HCT116 (cell line): ENCODE measurements around the gene CFAP61. TPM values are rescaled to one million over a fixed set of nuclear protein-coding genes. Genes with fewer than 3 reads are reported as not detected.

Source experiments
- ATAC-seq: fragments of 200-7000 bp; cut with Tn5 transposase; 2 replicates; pipeline ENCODE4 v1.9.1; 2020; ENCODE audit warnings: mild to moderate bottlenecking, moderate library complexity
- BruUV-seq: library from RNA; stranded (reverse); fragments of 400-500 nt; replicated peaks from 2 replicates; lab custom pipeline; 2021; lab: Mats Ljungman, UMichigan
- CTCF ChIA-PET: fragments of 300-600 bp; sonication (Branson Sonifier 250); formaldehyde crosslinking; loops from one replicate; lab custom pipeline; 2021; ENCODE audit warnings: antibody characterized with exemption; lab: Charles Lee
- POLR2A ChIA-PET: fragments of 300-600, 350-600 bp; sonication (Branson Sonifier 250); formaldehyde crosslinking; loops from one replicate; lab custom pipeline; 2021; ENCODE audit warnings: antibody characterized with exemption; lab: Charles Lee
- RAD21 ChIA-PET, 2 experiments: fragments of 300-600 bp; sonication (Branson Sonifier 250); formaldehyde crosslinking; loops; one replicate each; lab custom pipeline; 2023; ENCODE audit warnings: low total read pairs in 2 of 2; ENCODE audit not compliant: uncharacterized antibody in 2 of 2, unreplicated experiment in 2 of 2, low non-redundant PET in 1 of 2; lab: Charles Lee
- DNase-seq: peaks from one replicate; pipeline ENCODE4 v3.0.0-alpha.2; 2010; ENCODE audit warnings: low read depth, low spot score
- H2AFZ ChIP-seq: fragments of 200-600 bp; shearing (Covaris generic), sonication (generic); 2 replicates; pipeline ENCODE4 v1.6.1; 2017; ENCODE audit warnings: low read depth, mixed run types, mixed read lengths, antibody characterized with exemption, low read length; ENCODE audit not compliant: poor library complexity, severe bottlenecking
- H3K27ac ChIP-seq: 2 replicates; pipeline ENCODE4 v1.5.1; 2012; ENCODE audit warnings: low read depth, low read length
- H3K27me3 ChIP-seq: fragments of 200-600 bp; sonication (generic); 2 replicates; pipeline ENCODE4 v1.6.1; 2016; ENCODE audit warnings: mixed run types, low read length, mixed read lengths; ENCODE audit not compliant: insufficient read depth
- H3K36me3 ChIP-seq, 2 experiments: fragments of 200-500 bp in 1 of 2; fragments of 200-600 bp in 1 of 2; sonication (Bioruptor generic) in 1 of 2; sonication (generic) in 1 of 2; 2 replicates each; pipeline versions ENCODE4 v1.5.1 to v1.6.1; 2014 to 2016; ENCODE audit warnings: low read length in 2 of 2, inconsistent platforms in 1 of 2, mixed read lengths in 1 of 2, mixed run types in 1 of 2; ENCODE audit not compliant: insufficient read depth in 2 of 2, control insufficient read depth in 1 of 2
- H3K4me1 ChIP-seq, 2 experiments: fragments of 200-600 bp in 1 of 2; sonication (generic) in 1 of 2; 2 replicates each; pipeline versions ENCODE4 v1.5.1 to v1.6.1; 2012 to 2017; ENCODE audit warnings: low read length in 2 of 2, inconsistent platforms in 1 of 2, mild to moderate bottlenecking in 1 of 2, mixed read lengths in 1 of 2, mixed run types in 1 of 2, moderate library complexity in 1 of 2; ENCODE audit not compliant: insufficient read depth in 2 of 2, control insufficient read depth in 1 of 2
- H3K4me2 ChIP-seq: fragments of 200-600 bp; sonication (generic); 2 replicates; pipeline ENCODE4 v1.6.1; 2017; ENCODE audit warnings: mixed run types, low read length, mixed read lengths
- H3K4me3 ChIP-seq, 2 experiments: fragments of 200-600 bp in 1 of 2; sonication (generic) in 1 of 2; replicated peaks in 1 of 2; 2 replicates each; pipeline ENCODE4 v1.5.1; 2011 to 2016; ENCODE audit warnings: low read length in 2 of 2, control low read depth in 1 of 2, low read depth in 1 of 2, mild to moderate bottlenecking in 1 of 2, mixed read lengths in 1 of 2, mixed run types in 1 of 2
- H3K79me2 ChIP-seq: fragments of 200-600 bp; sonication (generic); 2 replicates; pipeline ENCODE4 v1.6.1; 2017; ENCODE audit warnings: mild to moderate bottlenecking, mixed run types, low read length, moderate library complexity, mixed read lengths; ENCODE audit not compliant: insufficient read depth
- H3K9ac ChIP-seq: fragments of 200-600 bp; sonication (generic); 2 replicates; pipeline ENCODE4 v1.6.1; 2016; ENCODE audit warnings: low read length, mixed read lengths
- H3K9me2 ChIP-seq: fragments of 200-600 bp; sonication (generic), shearing (Covaris generic); 2 replicates; pipeline ENCODE4 v1.6.1; 2017; ENCODE audit warnings: mixed run types, mild to moderate bottlenecking, moderate library complexity; ENCODE audit not compliant: insufficient read depth
- H3K9me3 ChIP-seq, 2 experiments: fragments of 200-500 bp in 1 of 2; fragments of 200-600 bp in 1 of 2; sonication (Bioruptor generic) in 1 of 2; sonication (generic) in 1 of 2; 2 replicates each; pipeline ENCODE4 v1.6.1; 2014 to 2017; ENCODE audit warnings: low read length in 2 of 2, mixed read lengths in 2 of 2, inconsistent platforms in 1 of 2, low read depth in 1 of 2, mild to moderate bottlenecking in 1 of 2, mixed run types in 1 of 2, moderate library complexity in 1 of 2; ENCODE audit not compliant: control insufficient read depth in 1 of 2, insufficient read depth in 1 of 2
- H4K20me1 ChIP-seq: fragments of 200-600 bp; sonication (generic), shearing (Covaris generic); 2 replicates; pipeline ENCODE4 v1.6.1; 2017; ENCODE audit warnings: mixed run types, mild to moderate bottlenecking, moderate library complexity; ENCODE audit not compliant: insufficient read depth
- CBX3 ChIP-seq: IDR thresholded peaks from 2 replicates; pipeline ENCODE4 v1.6.1; 2012; ENCODE audit warnings: low read depth
- CEBPB ChIP-seq: IDR thresholded peaks from 2 replicates; pipeline ENCODE4 v1.6.1; 2012; ENCODE audit warnings: low read depth
- EGR1 ChIP-seq: IDR thresholded peaks from 2 replicates; pipeline ENCODE4 v1.6.1; 2012; ENCODE audit warnings: low read depth
- EZH2phosphoT487 ChIP-seq: fragments of 200-600 bp; IDR thresholded peaks from 2 replicates; pipeline ENCODE4 v1.6.1; 2018; ENCODE audit warnings: antibody characterized with exemption, borderline replicate concordance
- FOSL1 ChIP-seq: IDR thresholded peaks from 2 replicates; pipeline ENCODE4 v1.6.1; 2012; ENCODE audit warnings: low read depth
- POLR2A ChIP-seq: IDR thresholded peaks from 2 replicates; pipeline ENCODE4 v1.7.0; 2011; ENCODE audit warnings: borderline replicate concordance; ENCODE audit not compliant: insufficient read depth, insufficient read length; ENCODE audit errors: extremely low read depth
- POLR2AphosphoS5 ChIP-seq: IDR thresholded peaks from 2 replicates; pipeline ENCODE4 v1.6.1; 2011; ENCODE audit warnings: mild to moderate bottlenecking, low read depth, low read length, moderate library complexity
- REST ChIP-seq: IDR thresholded peaks from 2 replicates; pipeline ENCODE4 v1.6.1; 2012; ENCODE audit warnings: low read depth
- SP1 ChIP-seq: IDR thresholded peaks from 2 replicates; pipeline ENCODE4 v1.6.1; 2012; ENCODE audit warnings: low read depth
- TCF7L2 ChIP-seq: IDR thresholded peaks from 2 replicates; pipeline ENCODE4 v1.7.0; 2011; ENCODE audit warnings: borderline replicate concordance, inconsistent platforms; ENCODE audit not compliant: insufficient read depth, insufficient read length; ENCODE audit errors: extremely low read depth
- YY1 ChIP-seq: IDR thresholded peaks from 2 replicates; pipeline ENCODE4 v1.6.1; 2011; ENCODE audit warnings: low read length, low read depth, moderate library complexity, mild to moderate bottlenecking; ENCODE audit not compliant: insufficient replicate concordance; ENCODE audit errors: extremely low read depth
- ZFX ChIP-seq: fragments of 450-650 bp; IDR thresholded peaks from 2 replicates; pipeline ENCODE4 v1.6.1; 2017
- ZNF274 ChIP-seq: fragments of 200-500 bp; sonication (Bioruptor generic); IDR thresholded peaks from 2 replicates; pipeline ENCODE4 v1.6.1; 2014; ENCODE audit warnings: mild to moderate bottlenecking, low read depth, low read length, inconsistent platforms
- intact Hi-C: fragments of 100-400 bp; cut with micrococcal nuclease; formaldehyde crosslinking; loops from 2 replicates; pipeline ENCODE4 v1.10.0; 2022
- total RNA-seq: library from RNA; stranded (reverse); gene quantifications from one replicate; pipeline ENCODE4 v1.2.1, GENCODE V29; 2021; ENCODE audit not compliant: unreplicated experiment
- TF ChIP-seq, protein P1 (sequence below): IDR thresholded peaks from 2 replicates; pipeline ENCODE4 v1.6.1; 2011; ENCODE audit warnings: mild to moderate bottlenecking, low read length, moderate library complexity; ENCODE audit not compliant: insufficient replicate concordance; ENCODE audit errors: extremely low read depth

Gene CFAP61
- total RNA-seq, 1 experiment from 2014 or later = 1.7 TPM

DNA sequence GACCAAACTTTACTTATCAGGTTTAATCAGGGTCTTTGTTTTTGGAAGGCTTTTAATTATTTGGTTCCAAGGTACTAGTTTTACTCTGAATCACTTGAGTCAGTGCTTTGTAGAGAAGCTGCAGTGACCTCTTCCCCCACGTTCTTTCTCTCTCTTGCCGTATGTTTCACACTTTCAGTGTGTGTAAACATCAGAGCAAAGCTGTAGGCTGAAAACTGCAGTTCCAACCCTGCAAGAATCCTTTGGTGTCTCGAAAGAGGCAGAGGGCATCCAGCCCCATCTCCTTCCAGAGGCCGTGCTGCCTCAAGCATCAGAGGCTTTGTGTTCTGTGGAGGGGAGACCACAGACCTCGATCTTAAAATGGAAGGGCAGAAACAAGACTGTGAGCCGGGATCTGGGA lies 42.1 kb downstream of the CFAP61 start:
- H3K4me2 ChIP-seq = no peak overlapping the region
- ATAC-seq = no peak
- H3K27ac ChIP-seq = no peak overlapping the region
- DNase-seq = no peak
- BruUV-seq = no TSS peak
- no peaks in the 10 kb centered on the region for H3K4me1 ChIP-seq
- H2AFZ ChIP-seq = no peak overlapping the region
- no peaks in the 10 kb centered on the region for H3K9me2 ChIP-seq
- no peaks in the 10 kb centered on the region for H4K20me1 ChIP-seq
- no peak overlapping the region for H3K4me3 ChIP-seq
- H3K9me3 ChIP-seq = no peaks in the 10 kb centered on the region
- RAD21 ChIA-PET = no interaction called here
- POLR2A ChIA-PET = no interaction called here
- CTCF ChIA-PET = no interaction called here
- no peaks in the 10 kb centered on the region for H3K36me3 ChIP-seq
- no peak overlapping the region for H3K9ac ChIP-seq
- no peak for TF ChIP-seq CBX3
- no peak for TF ChIP-seq POLR2AphosphoS5
- no peak for TF ChIP-seq FOSL1
- no peak for TF ChIP-seq EGR1
- no peak for TF ChIP-seq ZNF274
- TF ChIP-seq ZFX = no peak
- no peak for TF ChIP-seq YY1
- H3K27me3 ChIP-seq = no peaks in the 10 kb centered on the region; the same call in 1 of the 2 replicates
- H3K79me2 ChIP-seq = no peaks in the 10 kb centered on the region
- intact Hi-C loops = no loop called here

- BruUV-seq = no TSS peak
- ATAC-seq = no peak
- Histone ChIP-seq H3K4me3 (no peak overlapping the region), H3K4me1 (no peaks in the 10 kb centered on the region), H3K79me2 (no peaks in the 10 kb centered on the region), H3K4me2 (no peak overlapping the region), H3K36me3 (no peaks in the 10 kb centered on the region), H2AFZ (no peak overlapping the region), H3K9me3 (no peaks in the 10 kb centered on the region), H4K20me1 (no peaks in the 10 kb centered on the region), H3K9me2 (no peaks in the 10 kb centered on the region), H3K27ac (no peak overlapping the region), H3K9ac (no peak overlapping the region), H3K27me3 (no peaks in the 10 kb centered on the region)
- RAD21 ChIA-PET = no interaction called here
- intact Hi-C loops = no loop called here
- POLR2A ChIA-PET = no interaction called here
- CTCF ChIA-PET = no interaction called here
- no peak for DNase-seq
- no peak for TF ChIP-seq POLR2AphosphoS5
- no peak for TF ChIP-seq POLR2A
- TF ChIP-seq SP1 = no peak
- TF ChIP-seq TCF7L2 = no peak
- TF ChIP-seq, protein P1, sequence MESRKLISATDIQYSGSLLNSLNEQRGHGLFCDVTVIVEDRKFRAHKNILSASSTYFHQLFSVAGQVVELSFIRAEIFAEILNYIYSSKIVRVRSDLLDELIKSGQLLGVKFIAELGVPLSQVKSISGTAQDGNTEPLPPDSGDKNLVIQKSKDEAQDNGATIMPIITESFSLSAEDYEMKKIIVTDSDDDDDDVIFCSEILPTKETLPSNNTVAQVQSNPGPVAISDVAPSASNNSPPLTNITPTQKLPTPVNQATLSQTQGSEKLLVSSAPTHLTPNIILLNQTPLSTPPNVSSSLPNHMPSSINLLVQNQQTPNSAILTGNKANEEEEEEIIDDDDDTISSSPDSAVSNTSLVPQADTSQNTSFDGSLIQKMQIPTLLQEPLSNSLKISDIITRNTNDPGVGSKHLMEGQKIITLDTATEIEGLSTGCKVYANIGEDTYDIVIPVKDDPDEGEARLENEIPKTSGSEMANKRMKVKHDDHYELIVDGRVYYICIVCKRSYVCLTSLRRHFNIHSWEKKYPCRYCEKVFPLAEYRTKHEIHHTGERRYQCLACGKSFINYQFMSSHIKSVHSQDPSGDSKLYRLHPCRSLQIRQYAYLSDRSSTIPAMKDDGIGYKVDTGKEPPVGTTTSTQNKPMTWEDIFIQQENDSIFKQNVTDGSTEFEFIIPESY = no peak
- no peak for TF ChIP-seq ZNF274
- TF ChIP-seq EZH2phosphoT487 = no peak
- TF ChIP-seq ZFX = no peak
- TF ChIP-seq YY1 = no peak
- no peak for TF ChIP-seq REST
- no peak for TF ChIP-seq CEBPB
- no peak for TF ChIP-seq CBX3
Measured at GRCh38 chr20:20095114-20095872, 43.0 kb downstream of the CFAP61 start.
